ENCODE results near the gene TRPV4.

The TRPV4 gene

DNA sequence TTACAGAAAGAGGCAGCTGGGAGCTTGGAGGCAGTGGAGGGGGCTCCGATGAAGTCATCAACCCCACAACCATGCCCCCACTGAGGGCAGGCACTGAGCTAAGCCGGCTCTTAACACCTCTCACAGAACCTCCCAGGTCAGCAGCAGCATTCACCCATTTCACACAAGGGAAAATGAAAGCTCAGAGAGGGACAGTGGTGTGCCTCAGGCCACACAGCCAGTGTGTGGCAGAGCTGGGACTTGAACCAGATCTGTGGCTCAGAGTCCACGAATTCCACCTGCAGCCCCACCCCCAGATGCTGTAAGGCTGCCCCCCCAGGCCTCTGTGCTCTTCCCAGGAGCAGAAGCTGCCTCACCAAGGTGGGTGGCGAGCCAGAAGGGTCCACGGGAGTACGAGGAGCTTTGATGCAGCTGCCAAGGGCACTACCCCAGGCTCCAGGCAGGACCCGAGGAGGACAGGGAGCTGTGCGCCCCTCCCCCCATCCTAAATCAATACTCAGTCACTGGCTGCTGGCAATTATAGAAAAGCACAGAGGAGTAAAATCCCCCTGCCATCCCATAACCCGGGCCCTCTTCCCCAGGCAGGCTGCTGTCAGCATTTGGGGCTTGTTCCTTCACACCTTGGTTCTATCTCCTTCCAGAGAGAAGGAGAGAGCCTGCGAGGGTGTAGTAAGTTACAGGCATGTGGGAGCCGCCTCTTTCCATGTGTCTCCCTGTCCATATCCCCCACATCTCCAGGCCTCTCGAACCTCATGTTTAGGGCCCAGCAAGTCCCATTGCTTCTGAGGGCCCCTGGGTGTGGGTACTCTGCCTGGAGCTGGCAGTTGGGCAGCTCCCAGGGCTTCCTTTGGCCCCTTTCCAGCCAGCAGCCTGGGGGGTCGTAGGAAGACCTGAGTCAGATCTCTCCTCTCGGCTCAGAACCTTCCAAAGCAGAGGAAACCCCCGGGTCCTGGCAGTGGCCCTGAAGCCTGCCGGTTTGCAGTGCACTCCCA lies 72.0 kb downstream of the TRPV4 start:
- no peak for DNase-seq

DNA sequence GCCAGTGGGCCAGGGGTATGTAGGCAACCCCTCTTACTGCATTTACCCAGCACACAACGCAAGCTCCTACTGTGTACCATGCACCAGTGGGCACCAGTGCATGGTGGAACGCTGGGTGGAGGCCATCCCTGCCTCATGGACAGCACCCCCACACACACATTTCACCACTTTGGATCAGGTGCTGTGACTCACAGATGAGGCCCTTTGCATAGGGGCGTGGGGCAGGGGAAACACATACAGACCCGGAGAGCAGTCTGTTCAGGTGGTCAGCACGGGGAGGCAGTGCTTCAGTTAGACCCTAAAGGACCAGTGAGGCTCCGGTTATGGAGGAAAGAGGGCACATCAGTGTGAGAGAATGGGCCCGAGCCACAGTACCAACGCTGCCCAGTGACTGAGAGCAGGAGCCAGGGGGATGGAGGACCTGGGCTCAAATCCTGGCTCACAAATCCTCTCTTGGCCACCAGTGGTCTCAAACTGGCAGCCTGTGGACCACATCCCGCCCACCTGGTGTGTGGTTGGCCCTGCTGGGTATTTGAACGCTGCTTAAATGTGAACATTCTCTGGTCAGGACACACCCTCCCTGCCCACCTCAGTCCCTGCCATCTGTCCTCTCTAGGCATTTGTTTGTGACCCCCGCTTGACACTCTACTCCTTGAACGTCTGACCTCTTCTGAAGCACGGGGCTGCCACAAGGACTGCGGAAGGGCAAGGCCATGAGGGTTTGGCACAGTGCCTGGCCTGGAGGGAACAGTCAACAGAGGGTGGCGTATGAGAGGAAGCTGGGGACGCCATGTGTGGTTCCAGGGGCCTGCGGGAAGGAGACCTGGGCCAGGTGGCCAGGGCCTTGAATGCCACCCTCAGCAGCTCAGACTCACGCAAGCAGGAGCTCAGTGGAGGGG lies 72.9 kb downstream of the TRPV4 start:
- peak; percentile 88 for DNase-seq

DNA sequence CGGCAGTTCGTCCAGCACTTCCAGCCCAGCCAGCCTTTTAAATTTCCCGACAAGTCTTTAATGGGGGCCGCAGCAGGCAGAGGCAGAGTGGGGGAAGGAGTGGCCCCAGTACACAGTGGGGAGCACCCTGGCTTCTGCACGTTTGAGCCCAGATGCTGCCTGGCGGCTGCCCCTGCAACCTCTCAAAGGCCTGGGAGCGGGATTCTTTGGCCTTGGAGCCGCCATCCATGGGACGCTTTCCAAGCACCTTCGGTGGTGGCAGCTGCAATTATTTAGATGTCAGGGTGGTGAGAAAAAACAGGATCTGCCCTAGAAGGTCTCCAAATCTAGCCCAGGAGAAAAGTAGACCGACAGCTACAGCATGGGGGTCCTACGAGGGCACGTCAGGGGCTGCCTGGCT lies 73.6 kb downstream of the TRPV4 start:
- DNase-seq: no peak

GRCh38 chr12:109758426-109759420 lies 74.5 kb downstream of the TRPV4 start:
- no peak for DNase-seq

- DNase-seq: no peak
Measured at GRCh38 chr12:109757671-109758265, 75.4 kb downstream of the TRPV4 start.

GRCh38 chr12:109756457-109756856 lies 76.7 kb downstream of the TRPV4 start:
- DNase-seq: no peak

- no peak for DNase-seq
Measured at GRCh38 chr12:109753959-109754358, 79.2 kb downstream of the TRPV4 start.

DNA sequence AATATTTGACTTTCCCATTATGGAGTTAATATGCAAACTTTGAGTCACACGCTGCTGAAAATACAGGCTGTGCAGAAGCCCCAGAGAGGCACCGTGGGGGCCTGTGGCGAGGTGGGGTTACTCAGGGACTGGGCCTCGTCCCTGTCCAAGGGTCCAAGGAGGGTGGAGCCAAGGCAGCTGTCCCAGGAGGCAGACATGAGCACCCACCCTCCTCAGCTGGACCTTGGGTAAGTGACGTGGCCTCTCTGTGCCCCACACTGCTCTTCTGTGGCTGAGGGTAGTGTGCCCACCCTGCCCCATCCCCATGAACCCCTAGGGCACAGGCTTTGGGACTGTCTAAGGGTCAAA lies 80.2 kb downstream of the TRPV4 start:
- DNase-seq: no peak

DNA sequence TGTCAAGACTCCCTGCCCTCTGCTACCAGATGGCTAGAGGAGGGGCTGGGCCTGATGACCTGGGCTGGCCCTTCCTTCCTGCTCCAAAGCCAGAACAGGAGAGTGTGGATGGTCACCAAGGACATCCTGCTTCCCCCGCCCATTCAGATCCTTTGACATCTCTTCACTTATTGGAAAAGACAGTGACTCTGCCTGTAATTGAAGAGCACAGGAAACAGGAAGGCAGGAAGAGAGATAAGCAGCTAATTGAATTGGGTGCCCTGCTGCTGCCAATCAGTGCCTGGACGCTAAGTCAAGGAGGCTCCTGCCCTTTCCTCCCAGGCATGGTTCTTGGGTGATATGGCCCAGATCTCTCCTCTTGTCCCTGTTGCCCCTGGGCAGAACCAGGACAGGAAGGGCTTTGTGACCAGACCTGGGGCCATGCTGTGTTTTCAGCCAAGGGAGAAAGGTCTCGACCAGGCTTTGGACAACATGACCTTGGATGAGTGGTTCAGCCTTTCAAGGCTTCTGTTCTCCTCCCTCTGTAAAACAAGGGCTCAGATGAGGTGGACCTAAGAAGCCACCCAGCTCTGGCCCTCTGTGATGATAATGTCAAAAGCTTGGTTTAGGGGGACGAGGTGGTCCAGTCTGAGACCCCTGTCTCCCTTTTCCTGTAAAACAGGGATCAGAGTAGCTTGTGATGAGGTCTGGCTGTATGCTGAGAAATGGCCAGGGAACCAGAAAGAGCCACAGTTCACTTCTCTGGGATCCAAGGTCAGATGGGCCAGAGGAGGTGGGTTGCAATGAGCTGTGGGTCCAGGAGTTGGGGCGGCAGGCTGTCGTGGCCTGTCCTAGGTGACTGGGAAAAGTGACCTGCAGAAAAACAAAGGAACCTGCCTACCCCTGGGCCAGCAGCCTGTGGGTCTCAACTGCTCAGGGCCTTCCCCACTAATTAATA lies 80.8 kb downstream of the TRPV4 start:
- DNase-seq: no peak

DNA sequence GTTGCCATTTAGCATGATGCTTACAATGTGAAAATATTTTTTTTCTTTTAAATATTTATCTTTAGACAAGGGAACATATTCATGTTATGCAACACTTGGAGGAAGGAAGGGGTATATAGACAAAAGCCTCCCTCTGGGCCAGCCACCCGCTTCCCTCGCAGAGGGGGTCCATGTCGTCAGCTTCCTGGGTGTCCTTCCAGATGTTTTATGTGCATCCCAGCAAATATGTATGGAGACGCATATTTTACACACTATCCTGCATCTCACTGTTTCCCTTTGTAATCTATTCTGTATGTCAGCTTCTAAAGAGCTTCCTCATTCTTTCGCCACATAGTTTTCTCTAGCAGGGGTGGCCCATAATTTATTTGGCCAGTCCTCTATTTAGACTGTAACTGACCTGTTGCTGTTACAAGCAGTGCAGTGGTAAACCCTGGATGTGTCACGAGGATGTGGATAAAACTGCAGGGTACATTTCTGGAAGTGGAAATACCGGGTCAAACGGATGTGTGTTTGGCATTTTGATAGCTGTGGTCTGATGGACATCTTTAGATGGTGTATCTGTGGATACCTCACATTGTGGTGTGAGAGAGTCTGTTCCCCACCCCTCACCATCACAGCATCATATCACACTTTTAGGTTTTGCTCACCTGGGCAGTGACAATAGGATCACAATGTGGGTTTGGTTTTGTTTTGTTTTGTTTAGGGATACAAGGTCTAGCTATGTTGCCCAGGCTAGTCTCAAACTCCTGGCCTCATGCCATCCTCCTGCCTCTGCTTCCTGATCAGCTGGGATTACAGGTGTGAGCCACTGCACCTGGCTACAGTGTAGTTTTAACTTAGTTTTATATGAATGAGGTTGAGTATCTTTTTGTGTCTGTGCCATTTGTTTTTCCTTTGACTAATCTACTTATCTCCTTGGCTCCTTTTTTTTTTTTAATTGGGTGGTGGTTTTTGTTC lies 87.9 kb downstream of the TRPV4 start:
- DNase-seq: peak; percentile 14

DNA sequence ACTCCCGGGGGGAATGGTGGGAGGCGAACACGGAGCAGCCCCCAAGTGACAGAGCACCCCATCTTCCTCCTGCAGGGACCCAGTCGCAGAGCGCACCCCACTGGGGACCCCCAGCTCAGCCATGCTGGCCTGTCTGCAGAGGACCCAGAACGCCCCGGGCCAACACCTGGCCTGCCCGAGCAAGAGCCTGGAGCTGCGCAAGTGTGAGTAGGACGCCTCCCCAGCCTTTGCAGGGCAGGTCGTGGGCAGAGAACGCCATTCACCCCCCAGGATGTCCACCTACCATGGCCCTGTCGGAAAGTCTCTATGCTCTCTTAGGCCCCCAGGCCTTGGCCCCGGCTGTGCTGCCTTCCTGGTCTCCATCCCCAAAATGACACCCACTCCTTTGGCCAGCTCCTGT lies 89.2 kb downstream of the TRPV4 start:
- DNase-seq: no peak

- no peak for DNase-seq
Measured at GRCh38 chr12:109743076-109743910, 89.9 kb downstream of the TRPV4 start.

DNA sequence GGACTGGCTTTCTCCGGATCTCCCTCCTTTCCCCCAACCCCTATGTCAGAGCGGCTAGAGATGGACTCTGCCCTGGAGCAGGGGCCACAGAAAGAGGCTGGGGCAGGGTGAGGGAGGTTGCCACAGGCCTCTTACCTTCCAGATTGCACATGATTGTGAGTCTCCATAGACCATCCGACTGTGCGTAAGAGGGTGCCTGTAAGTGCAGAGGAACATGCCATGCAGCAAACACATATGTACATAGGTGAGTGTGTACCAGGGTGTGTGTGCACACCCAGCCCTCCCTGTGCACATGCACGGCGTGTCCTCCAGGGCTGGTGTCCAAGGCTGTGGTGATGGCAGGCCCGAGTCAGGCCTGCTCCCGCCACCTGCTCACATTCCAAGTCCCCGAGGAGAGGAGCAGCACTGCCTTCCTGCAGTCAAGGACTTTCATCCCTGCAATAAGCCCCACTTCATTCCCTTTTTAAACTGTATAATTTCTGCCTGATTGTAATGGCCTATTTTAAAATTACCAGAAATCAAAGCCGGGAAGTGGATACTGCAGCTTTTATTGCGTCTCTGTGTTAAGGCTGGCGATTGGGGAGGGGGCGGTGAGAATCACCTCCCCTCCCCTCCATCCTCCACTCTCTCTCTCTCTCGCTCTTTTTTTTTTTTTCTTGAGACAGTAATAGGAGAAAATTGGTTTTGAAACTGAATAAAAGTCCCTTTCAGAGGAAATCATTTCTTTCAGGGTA lies 91.1 kb downstream of the TRPV4 start:
- no peak for DNase-seq

DNA sequence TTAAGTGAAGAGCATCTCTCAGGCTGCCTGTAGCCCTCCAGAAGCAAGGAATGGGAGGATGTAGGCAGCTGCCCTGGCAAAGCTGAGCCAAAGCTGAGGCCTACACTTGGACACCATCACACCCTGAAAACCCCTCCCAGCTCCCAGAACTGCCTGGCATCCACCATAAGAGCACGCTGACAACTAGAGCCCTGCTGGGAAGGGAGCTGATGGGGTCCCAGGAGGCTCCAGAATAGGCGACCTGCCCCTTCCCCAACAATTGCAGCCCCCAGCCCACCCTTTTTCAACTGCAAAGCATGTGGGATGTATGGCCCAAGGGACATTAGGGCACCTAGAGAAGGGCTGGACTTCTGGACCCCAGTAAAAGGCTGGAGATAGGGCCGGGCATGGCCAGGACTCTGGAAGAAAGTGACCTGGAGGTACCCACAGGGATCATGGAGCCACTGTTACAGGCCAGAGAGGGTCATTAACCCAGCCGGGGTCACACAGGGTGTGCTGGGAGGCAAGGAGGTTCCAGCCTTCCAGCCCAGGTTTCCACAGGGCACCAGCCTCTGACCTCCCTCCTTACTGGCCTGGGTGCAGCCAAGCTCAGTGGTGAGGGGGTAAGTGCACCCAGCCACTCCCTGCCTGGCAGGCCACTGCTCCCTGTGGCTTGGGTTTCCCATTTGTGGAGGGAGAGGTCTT lies 91.8 kb downstream of the TRPV4 start:
- no peak for DNase-seq

DNA sequence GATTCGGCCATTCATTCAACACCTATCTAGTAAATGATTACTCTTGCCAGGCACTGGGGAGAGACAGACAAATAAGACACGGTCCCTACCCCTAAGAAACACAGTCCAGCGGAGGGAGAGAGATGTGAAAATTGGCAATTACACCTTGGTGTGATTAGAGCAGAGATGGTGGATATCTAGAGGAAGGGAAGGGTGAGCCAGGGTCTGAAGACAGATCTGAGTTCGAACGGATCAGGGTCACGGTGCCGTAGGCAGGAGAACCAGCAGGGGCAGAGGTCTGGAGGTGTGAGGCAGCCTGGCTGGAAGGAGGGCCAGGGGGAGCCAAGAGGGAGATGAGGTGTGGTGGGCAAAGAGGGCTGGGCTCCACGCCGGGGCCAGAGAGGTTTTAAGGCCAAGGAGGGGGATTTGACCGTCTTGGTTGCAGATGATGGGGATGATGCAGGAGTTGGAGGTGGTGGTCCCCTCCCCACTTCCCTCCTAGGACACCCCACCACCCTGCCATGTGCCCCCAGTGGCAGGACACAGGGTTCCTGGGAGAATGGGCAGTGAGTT lies 92.4 kb downstream of the TRPV4 start:
- no peak for DNase-seq

DNA sequence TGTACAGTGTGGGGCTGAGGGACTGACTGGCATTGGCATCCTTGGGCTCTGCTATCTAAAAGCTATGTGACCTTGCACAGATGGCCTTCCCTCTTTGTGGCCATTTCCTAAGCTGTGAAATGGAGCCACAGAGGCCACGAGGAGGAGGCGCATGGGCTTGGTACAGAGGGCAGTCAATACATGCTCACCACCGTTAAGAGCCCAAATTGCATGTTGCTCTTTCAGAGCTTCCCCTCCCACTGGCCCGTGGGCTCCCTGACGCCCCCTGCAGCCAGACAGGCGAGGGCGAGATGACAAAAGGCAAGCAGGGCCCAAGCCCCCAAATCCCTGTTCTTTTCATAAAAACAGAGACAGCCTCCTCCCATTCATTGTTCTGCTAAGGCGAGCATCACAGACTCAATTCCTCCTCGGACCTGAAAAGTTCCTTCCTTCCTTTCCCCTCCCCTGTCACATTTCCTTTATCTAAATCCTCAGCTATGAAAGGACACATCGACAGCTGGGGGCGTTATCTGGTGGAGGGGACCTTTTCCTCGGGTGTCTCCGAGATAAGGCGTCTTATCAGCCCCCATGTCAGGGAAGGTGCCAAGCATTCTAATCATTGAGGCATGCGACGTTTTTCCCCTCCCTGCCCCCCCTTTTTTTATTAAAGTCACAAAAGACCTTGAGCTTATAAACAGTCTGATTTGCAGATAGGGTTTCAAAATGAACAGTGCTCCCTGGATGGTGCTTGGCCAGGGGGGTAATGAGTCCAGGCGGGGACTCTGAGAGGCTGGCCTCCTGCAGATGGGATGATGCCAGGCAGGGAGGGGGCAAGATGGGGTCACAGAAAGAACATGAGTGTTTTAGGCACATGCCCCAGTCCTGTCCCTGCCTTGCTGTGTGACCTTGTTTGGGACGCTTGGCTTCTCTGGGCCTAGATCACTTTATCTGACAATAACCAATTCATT lies 93.2 kb downstream of the TRPV4 start:
- peak; percentile 64 for DNase-seq

Measured in hematopoietic multipotent progenitor cell treated with erythropoietin and hydrocortisone succinate and interleukin-3 and kit ligand, for 4 days (in vitro differentiated cells).